ENCODE measurements around the gene SCAF4.

Gene SCAF4

GRCh38 chr21:31728952-31729351, 3.0 kb downstream of the SCAF4 start:
- Histone ChIP-seq H3K9ac (ENCODE audit: low read depth in 1 of 2, low read length in 2 of 2) (no peak overlapping the region), H3K9me3 (ENCODE audit: control insufficient read depth in 1 of 2, low read length in 2 of 2) (no peaks in the 10 kb centered on the region), H3K4me1 (ENCODE audit: control insufficient read depth in 1 of 2, insufficient read depth in 2 of 2, low read length in 2 of 2) (peaks cover 39 to 47% of the 10 kb centered on the region in 2 donors), H3K36me3 (ENCODE audit: control insufficient read depth in 1 of 2, insufficient read depth in 2 of 2, low read length in 2 of 2) (no peaks in the 10 kb centered on the region), H3K4me3 (ENCODE audit: low read depth in 1 of 2, low read length in 2 of 2) (peak overlapping the region in 1 of 2 donors; percentile 8), H3K27me3 (ENCODE audit: control insufficient read depth in 1 of 2, insufficient read depth in 2 of 2, low read length in 2 of 2) (no peaks in the 10 kb centered on the region), H3K27ac (ENCODE audit: low read depth, low read length) (no peak overlapping the region)

DNA sequence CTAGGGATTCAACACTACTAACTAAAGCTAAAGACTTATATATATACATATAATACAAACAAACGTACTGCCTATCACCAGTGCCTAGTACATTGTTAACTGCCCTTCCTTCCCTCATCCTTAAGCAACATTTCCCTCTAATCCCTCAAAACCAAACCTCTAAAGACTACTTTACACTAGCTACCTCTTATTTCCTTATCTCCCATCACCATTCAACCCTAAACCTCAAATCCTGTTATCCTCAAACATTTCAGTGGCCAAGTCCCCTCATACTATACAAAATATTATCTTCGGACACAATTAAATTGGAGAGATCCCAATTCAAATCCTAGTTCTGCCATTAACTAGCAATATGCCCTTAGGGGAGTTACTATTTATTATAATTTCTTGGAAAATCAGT, 3.7 kb downstream of the SCAF4 start:
- H3K27me3 ChIP-seq (ENCODE audit: control insufficient read depth in 1 of 2, insufficient read depth in 2 of 2, low read length in 2 of 2): no peaks in the 10 kb centered on the region
- no peak overlapping the region for H3K4me3 ChIP-seq (ENCODE audit: low read depth in 1 of 2, low read length in 2 of 2)
- no peaks in the 10 kb centered on the region for H3K36me3 ChIP-seq (ENCODE audit: control insufficient read depth in 1 of 2, insufficient read depth in 2 of 2, low read length in 2 of 2)
- H3K27ac ChIP-seq (ENCODE audit: low read depth, low read length): no peak overlapping the region
- H3K4me1 ChIP-seq (ENCODE audit: control insufficient read depth in 1 of 2, insufficient read depth in 2 of 2, low read length in 2 of 2): peaks cover 31 to 47% of the 10 kb centered on the region in 2 donors
- H3K9ac ChIP-seq (ENCODE audit: low read depth in 1 of 2, low read length in 2 of 2): no peak overlapping the region
- no peaks in the 10 kb centered on the region for H3K9me3 ChIP-seq (ENCODE audit: control insufficient read depth in 1 of 2, low read length in 2 of 2)

DNA sequence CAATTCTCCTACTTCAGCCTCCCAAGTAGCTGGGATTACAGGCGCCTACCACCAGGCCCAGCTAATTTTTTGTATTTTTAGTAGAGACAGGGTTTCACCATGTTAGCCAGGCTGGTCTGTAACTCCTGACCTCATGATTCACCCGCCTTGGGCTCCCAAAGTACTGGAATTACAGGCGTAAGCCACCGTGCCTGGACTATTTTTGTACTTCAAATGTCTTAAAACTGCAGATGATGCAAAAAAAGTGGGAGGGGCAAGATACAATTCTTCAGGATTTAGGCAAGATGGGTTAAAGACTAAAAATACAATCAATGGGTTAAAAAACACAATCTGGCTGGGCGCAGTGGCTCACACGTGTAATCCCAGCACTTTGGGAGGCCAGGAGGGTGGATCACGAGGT, 4.7 kb downstream of the SCAF4 start:
- H3K27me3 ChIP-seq (ENCODE audit: control insufficient read depth in 1 of 2, insufficient read depth in 2 of 2, low read length in 2 of 2): no peaks in the 10 kb centered on the region
- no peaks in the 10 kb centered on the region for H3K36me3 ChIP-seq (ENCODE audit: control insufficient read depth in 1 of 2, insufficient read depth in 2 of 2, low read length in 2 of 2)
- peaks cover 22 to 40% of the 10 kb centered on the region in 2 donors for H3K4me1 ChIP-seq (ENCODE audit: control insufficient read depth in 1 of 2, insufficient read depth in 2 of 2, low read length in 2 of 2)
- H3K9me3 ChIP-seq (ENCODE audit: control insufficient read depth in 1 of 2, low read length in 2 of 2): no peaks in the 10 kb centered on the region
- no peak overlapping the region for H3K9ac ChIP-seq (ENCODE audit: low read depth in 1 of 2, low read length in 2 of 2)
- no peak overlapping the region for H3K4me3 ChIP-seq (ENCODE audit: low read depth in 1 of 2, low read length in 2 of 2)
- no peak overlapping the region for H3K27ac ChIP-seq (ENCODE audit: low read depth, low read length)

- H3K27ac ChIP-seq (ENCODE audit: low read depth, low read length): no peak overlapping the region
- no peak overlapping the region for H3K4me3 ChIP-seq (ENCODE audit: low read depth in 1 of 2, low read length in 2 of 2)
- H3K9ac ChIP-seq (ENCODE audit: low read depth in 1 of 2, low read length in 2 of 2): no peak overlapping the region
- H3K4me1 ChIP-seq (ENCODE audit: control insufficient read depth in 1 of 2, insufficient read depth in 2 of 2, low read length in 2 of 2): peaks cover 22 to 40% of the 10 kb centered on the region in 2 donors
- no peaks in the 10 kb centered on the region for H3K27me3 ChIP-seq (ENCODE audit: control insufficient read depth in 1 of 2, insufficient read depth in 2 of 2, low read length in 2 of 2)
- no peaks in the 10 kb centered on the region for H3K36me3 ChIP-seq (ENCODE audit: control insufficient read depth in 1 of 2, insufficient read depth in 2 of 2, low read length in 2 of 2)
- no peaks in the 10 kb centered on the region for H3K9me3 ChIP-seq (ENCODE audit: control insufficient read depth in 1 of 2, low read length in 2 of 2)
Measured at GRCh38 chr21:31726407-31726806, 5.5 kb downstream of the SCAF4 start.

- H3K9me3 ChIP-seq (ENCODE audit: control insufficient read depth in 1 of 2, low read length in 2 of 2): no peaks in the 10 kb centered on the region
- no peaks in the 10 kb centered on the region for H3K27me3 ChIP-seq (ENCODE audit: control insufficient read depth in 1 of 2, insufficient read depth in 2 of 2, low read length in 2 of 2)
- no peaks in the 10 kb centered on the region for H3K36me3 ChIP-seq (ENCODE audit: control insufficient read depth in 1 of 2, insufficient read depth in 2 of 2, low read length in 2 of 2)
- peaks cover 20 to 36% of the 10 kb centered on the region in 2 donors for H3K4me1 ChIP-seq (ENCODE audit: control insufficient read depth in 1 of 2, insufficient read depth in 2 of 2, low read length in 2 of 2)
- no peak overlapping the region for H3K27ac ChIP-seq (ENCODE audit: low read depth, low read length)
- H3K4me3 ChIP-seq (ENCODE audit: low read depth in 1 of 2, low read length in 2 of 2): no peak overlapping the region
- H3K9ac ChIP-seq (ENCODE audit: low read depth in 1 of 2, low read length in 2 of 2): no peak overlapping the region
Measured at GRCh38 chr21:31725202-31725839, 6.6 kb downstream of the SCAF4 start.

DNA sequence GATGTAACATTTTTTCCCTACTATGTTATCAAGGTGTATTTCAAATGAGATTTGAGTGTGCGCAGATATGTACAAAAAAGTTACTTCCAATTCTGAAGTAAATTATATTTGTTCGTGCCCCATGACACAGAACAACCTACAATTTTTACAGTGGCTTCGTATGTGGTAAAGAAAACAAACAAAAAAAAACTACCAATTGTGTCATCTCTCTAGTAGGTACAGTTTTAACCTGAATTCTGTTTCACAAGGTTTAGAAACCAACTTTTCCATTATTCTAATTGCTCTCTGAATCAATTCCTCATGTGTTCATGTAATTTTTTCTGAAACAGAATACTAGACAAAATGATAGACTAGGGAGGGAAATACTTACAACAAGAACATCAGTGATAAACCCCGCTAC, 7.4 kb downstream of the SCAF4 start:
- Histone ChIP-seq H3K27me3 (ENCODE audit: control insufficient read depth in 1 of 2, insufficient read depth in 2 of 2, low read length in 2 of 2) (no peaks in the 10 kb centered on the region), H3K9ac (ENCODE audit: low read depth in 1 of 2, low read length in 2 of 2) (no peak overlapping the region), H3K36me3 (ENCODE audit: control insufficient read depth in 1 of 2, insufficient read depth in 2 of 2, low read length in 2 of 2) (no peaks in the 10 kb centered on the region), H3K4me1 (ENCODE audit: control insufficient read depth in 1 of 2, insufficient read depth in 2 of 2, low read length in 2 of 2) (peaks cover 13 to 29% of the 10 kb centered on the region in 2 donors), H3K4me3 (ENCODE audit: low read depth in 1 of 2, low read length in 2 of 2) (no peak overlapping the region), H3K9me3 (ENCODE audit: control insufficient read depth in 1 of 2, low read length in 2 of 2) (no peaks in the 10 kb centered on the region), H3K27ac (ENCODE audit: low read depth, low read length) (no peak overlapping the region)

GRCh38 chr21:31721381-31721780, 10.5 kb downstream of the SCAF4 start:
- H3K9me3 ChIP-seq (ENCODE audit: control insufficient read depth in 1 of 2, low read length in 2 of 2): no peaks in the 10 kb centered on the region
- no peak overlapping the region for H3K4me3 ChIP-seq (ENCODE audit: low read depth in 1 of 2, low read length in 2 of 2)
- H3K36me3 ChIP-seq (ENCODE audit: control insufficient read depth in 1 of 2, insufficient read depth in 2 of 2, low read length in 2 of 2): no peaks in the 10 kb centered on the region
- no peaks in the 10 kb centered on the region for H3K27me3 ChIP-seq (ENCODE audit: control insufficient read depth in 1 of 2, insufficient read depth in 2 of 2, low read length in 2 of 2)
- no peak overlapping the region for H3K27ac ChIP-seq (ENCODE audit: low read depth, low read length)
- H3K9ac ChIP-seq (ENCODE audit: low read depth in 1 of 2, low read length in 2 of 2): no peak overlapping the region
- H3K4me1 ChIP-seq (ENCODE audit: control insufficient read depth in 1 of 2, insufficient read depth in 2 of 2, low read length in 2 of 2): peaks cover 3 to 16% of the 10 kb centered on the region in 2 donors

GRCh38 chr21:31720739-31721138, 11.2 kb downstream of the SCAF4 start:
- Histone ChIP-seq H3K4me1 (ENCODE audit: control insufficient read depth in 1 of 2, insufficient read depth in 2 of 2, low read length in 2 of 2) (peaks cover 3 to 16% of the 10 kb centered on the region in 2 donors), H3K9ac (ENCODE audit: low read depth in 1 of 2, low read length in 2 of 2) (no peak overlapping the region), H3K27me3 (ENCODE audit: control insufficient read depth in 1 of 2, insufficient read depth in 2 of 2, low read length in 2 of 2) (no peaks in the 10 kb centered on the region), H3K4me3 (ENCODE audit: low read depth in 1 of 2, low read length in 2 of 2) (no peak overlapping the region), H3K9me3 (ENCODE audit: control insufficient read depth in 1 of 2, low read length in 2 of 2) (no peaks in the 10 kb centered on the region), H3K36me3 (ENCODE audit: control insufficient read depth in 1 of 2, insufficient read depth in 2 of 2, low read length in 2 of 2) (no peaks in the 10 kb centered on the region), H3K27ac (ENCODE audit: low read depth, low read length) (no peak overlapping the region)

- H3K9ac ChIP-seq (ENCODE audit: low read depth in 1 of 2, low read length in 2 of 2): no peak overlapping the region
- H3K4me1 ChIP-seq (ENCODE audit: control insufficient read depth in 1 of 2, insufficient read depth in 2 of 2, low read length in 2 of 2): peaks cover 3 to 14% of the 10 kb centered on the region in 2 donors
Measured at GRCh38 chr21:31720330-31720729, 11.6 kb downstream of the SCAF4 start.

DNA sequence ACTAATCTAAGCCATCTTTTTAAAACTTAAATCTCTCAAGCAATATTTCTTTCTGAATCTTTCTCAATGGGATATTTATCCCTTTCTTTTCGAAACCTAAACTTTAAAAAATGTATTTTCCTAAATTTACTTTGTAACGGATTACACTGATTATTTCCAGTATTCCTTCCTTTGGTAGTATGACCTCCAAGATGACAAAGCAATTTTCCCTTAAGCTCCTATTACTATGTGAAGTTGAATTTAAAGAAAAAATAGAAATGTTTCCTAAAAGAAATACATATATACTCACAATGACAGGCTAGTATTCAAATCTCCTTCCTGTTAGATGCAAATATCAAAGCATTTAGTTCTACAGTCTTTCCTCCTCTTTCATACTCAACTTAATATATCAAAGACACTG, 15.8 kb downstream of the SCAF4 start:
- Histone ChIP-seq H3K4me1 (ENCODE audit: control insufficient read depth in 1 of 2, insufficient read depth in 2 of 2, low read length in 2 of 2) (peaks cover 0 to 3% of the 10 kb centered on the region in 2 donors), H3K9me3 (ENCODE audit: control insufficient read depth in 1 of 2, low read length in 2 of 2) (no peaks in the 10 kb centered on the region), H3K27me3 (ENCODE audit: control insufficient read depth in 1 of 2, insufficient read depth in 2 of 2, low read length in 2 of 2) (no peaks in the 10 kb centered on the region), H3K27ac (ENCODE audit: low read depth, low read length) (no peak overlapping the region), H3K4me3 (ENCODE audit: low read depth in 1 of 2, low read length in 2 of 2) (no peak overlapping the region), H3K9ac (ENCODE audit: low read depth in 1 of 2, low read length in 2 of 2) (no peak overlapping the region), H3K36me3 (ENCODE audit: control insufficient read depth in 1 of 2, insufficient read depth in 2 of 2, low read length in 2 of 2) (no peaks in the 10 kb centered on the region)

More at GRCh38 chr21:31720330-31720729, 11.6 kb downstream of the SCAF4 start:
- Histone ChIP-seq H3K27ac (ENCODE audit: low read depth, low read length) (no peak overlapping the region), H3K36me3 (ENCODE audit: control insufficient read depth in 1 of 2, insufficient read depth in 2 of 2, low read length in 2 of 2) (no peaks in the 10 kb centered on the region), H3K4me3 (ENCODE audit: low read depth in 1 of 2, low read length in 2 of 2) (no peak overlapping the region), H3K27me3 (ENCODE audit: control insufficient read depth in 1 of 2, insufficient read depth in 2 of 2, low read length in 2 of 2) (no peaks in the 10 kb centered on the region), H3K9me3 (ENCODE audit: control insufficient read depth in 1 of 2, low read length in 2 of 2) (no peaks in the 10 kb centered on the region)
